Adrenal gland (tissue), 5 donors: ENCODE results near the gene LCE2D.

Source experiments
- CTCF ChIP-seq, 6 experiments: fragments of 450-650 bp in 4 of 6; fragments of 200-600 bp in 2 of 6; sonication (generic) in 1 of 6; IDR thresholded peaks; 1 replicate in 5 of 6; 2 replicates in 1 of 6; pipeline versions ENCODE4 v1.5.1 to v1.8.0; 2016 to 2021; ENCODE audit warnings: antibody characterized with exemption in 6 of 6, mild to moderate bottlenecking in 2 of 6, moderate library complexity in 1 of 6
- POLR2A ChIP-seq, 2 donors: fragments of 450-650 bp; IDR thresholded peaks; one replicate each; pipeline ENCODE4 v1.6.1; 2017; ENCODE audit warnings: antibody characterized with exemption in 2 of 2, mild to moderate bottlenecking in 2 of 2, moderate library complexity in 1 of 2
- donor health status: DM: no; HTN: no; CAD: no.

GRCh38 chr1:152640351-152640750, 22.8 kb upstream of the LCE2D start:
- no peak for TF ChIP-seq POLR2A (IDR thresholded peaks at IDR 0.05)
- no peak for TF ChIP-seq CTCF (IDR thresholded peaks at IDR 0.05)
